ENCODE measurements around the gene CRIM1.

The CRIM1 gene

GRCh38 chr2:36507408-36507812 is 151.8 kb downstream of the CRIM1 start:
- no peak overlapping the region for H3K4me3 ChIP-seq (ENCODE audit: insufficient read depth in 1 of 2, low read depth in 1 of 2, low read length in 2 of 2)
- no peak overlapping the region for H4K91ac ChIP-seq (ENCODE audit: low read length)
- no peaks in the 10 kb centered on the region for H3K27me3 ChIP-seq (ENCODE audit: control insufficient read depth in 1 of 2, insufficient read depth in 1 of 2, low read length in 2 of 2)
- no peak overlapping the region for H2BK12ac ChIP-seq (ENCODE audit: low read length in 2 of 2)
- H4K8ac ChIP-seq (ENCODE audit: low read length) = no peak overlapping the region
- no peak overlapping the region for H3K14ac ChIP-seq (ENCODE audit: low read length in 2 of 2)
- H3K18ac ChIP-seq (ENCODE audit: low read depth in 1 of 2, low read length in 2 of 2) = no peak overlapping the region
- H3K9ac ChIP-seq (ENCODE audit: low read length) = no peak overlapping the region
- no peak overlapping the region for H3K4me2 ChIP-seq (ENCODE audit: low read length, poor library complexity, severe bottlenecking)
- no peak overlapping the region for H2BK120ac ChIP-seq (ENCODE audit: low read depth, low read length)
- peaks cover 19% of the 10 kb centered on the region for H3K79me1 ChIP-seq (replicated peaks; ENCODE audit: low read length, poor library complexity, severe bottlenecking)
- H3K36me3 ChIP-seq (ENCODE audit: control insufficient read depth in 1 of 2, insufficient read depth in 2 of 2, low read depth in 1 of 2, low read length in 2 of 2) = peaks cover 24 to 60% of the 10 kb centered on the region in 2 experiments
- H2AFZ ChIP-seq (ENCODE audit: low read depth, low read length) = no peak overlapping the region
- DNase-seq = peak; percentile 78
- H2BK15ac ChIP-seq (ENCODE audit: low read depth, poor library complexity, severe bottlenecking) = no peak overlapping the region
- no peak overlapping the region for H2AK5ac ChIP-seq (ENCODE audit: low read length, severe bottlenecking)
- H3K23ac ChIP-seq (ENCODE audit: low read length in 2 of 2) = no peak overlapping the region
- H3K9me3 ChIP-seq (ENCODE audit: control insufficient read depth, low read length) = no peaks in the 10 kb centered on the region
- no peak overlapping the region for H3K27ac ChIP-seq (ENCODE audit: low read length, poor library complexity, severe bottlenecking)
- no peak overlapping the region for H3K4ac ChIP-seq (ENCODE audit: low read depth in 1 of 2, low read length in 2 of 2)
- H2BK5ac ChIP-seq (ENCODE audit: low read depth, low read length, poor library complexity, severe bottlenecking) = no peak overlapping the region
- H3K4me1 ChIP-seq (ENCODE audit: control insufficient read depth, insufficient read depth, low read depth, low read length) = peaks cover 1% of the 10 kb centered on the region

- Histone ChIP-seq H2AFZ (ENCODE audit: low read depth, low read length) (no peak overlapping the region), H3K14ac (ENCODE audit: low read length in 2 of 2) (no peak overlapping the region), H3K4me2 (ENCODE audit: low read length, poor library complexity, severe bottlenecking) (no peak overlapping the region), H4K8ac (ENCODE audit: low read length) (no peak overlapping the region), H3K23ac (ENCODE audit: low read length in 2 of 2) (no peak overlapping the region), H3K4ac (ENCODE audit: low read depth in 1 of 2, low read length in 2 of 2) (no peak overlapping the region), H3K18ac (ENCODE audit: low read depth in 1 of 2, low read length in 2 of 2) (no peak overlapping the region), H3K27ac (ENCODE audit: low read length, poor library complexity, severe bottlenecking) (no peak overlapping the region), H3K4me3 (ENCODE audit: insufficient read depth in 1 of 2, low read depth in 1 of 2, low read length in 2 of 2) (no peak overlapping the region), H4K91ac (ENCODE audit: low read length) (no peak overlapping the region), H3K79me1 (replicated peaks; ENCODE audit: low read length, poor library complexity, severe bottlenecking) (peaks cover 21% of the 10 kb centered on the region), H2AK5ac (ENCODE audit: low read length, severe bottlenecking) (no peak overlapping the region), H2BK15ac (ENCODE audit: low read depth, poor library complexity, severe bottlenecking) (no peak overlapping the region), H3K4me1 (ENCODE audit: control insufficient read depth, insufficient read depth, low read depth, low read length) (peaks cover 1% of the 10 kb centered on the region), H3K36me3 (ENCODE audit: control insufficient read depth in 1 of 2, insufficient read depth in 2 of 2, low read depth in 1 of 2, low read length in 2 of 2) (peaks cover 28 to 64% of the 10 kb centered on the region in 2 experiments), H2BK12ac (ENCODE audit: low read length in 2 of 2) (no peak overlapping the region), H3K9ac (ENCODE audit: low read length) (no peak overlapping the region), H2BK120ac (ENCODE audit: low read depth, low read length) (no peak overlapping the region), H3K9me3 (ENCODE audit: control insufficient read depth, low read length) (no peaks in the 10 kb centered on the region), H2BK5ac (ENCODE audit: low read depth, low read length, poor library complexity, severe bottlenecking) (no peak overlapping the region), H3K27me3 (ENCODE audit: control insufficient read depth in 1 of 2, insufficient read depth in 1 of 2, low read length in 2 of 2) (no peaks in the 10 kb centered on the region)
- DNase-seq = no peak
- WGBS = 97% methylated on average over 6 of the region's 6 CpGs
These were observed 153.5 kb downstream of the CRIM1 start for GRCh38 chr2:36509075-36509474.

- no peak overlapping the region for H2BK12ac ChIP-seq (ENCODE audit: low read length in 2 of 2)
- no peak overlapping the region for H3K4me2 ChIP-seq (ENCODE audit: low read length, poor library complexity, severe bottlenecking)
These were observed 156.5 kb downstream of the CRIM1 start for GRCh38 chr2:36511858-36512603.

GRCh38 chr2:36512705-36513104 is 157.1 kb downstream of the CRIM1 start:
- WGBS = no CpG with 5 or more reads among the region's 3 CpGs
- Histone ChIP-seq H2BK15ac (ENCODE audit: low read depth, poor library complexity, severe bottlenecking) (no peak overlapping the region), H3K79me1 (replicated peaks; ENCODE audit: low read length, poor library complexity, severe bottlenecking) (peaks cover 24% of the 10 kb centered on the region), H3K27me3 (ENCODE audit: control insufficient read depth in 1 of 2, insufficient read depth in 1 of 2, low read length in 2 of 2) (no peaks in the 10 kb centered on the region), H2BK5ac (ENCODE audit: low read depth, low read length, poor library complexity, severe bottlenecking) (no peak overlapping the region), H2AK5ac (ENCODE audit: low read length, severe bottlenecking) (no peak overlapping the region), H3K9me3 (ENCODE audit: control insufficient read depth, low read length) (no peaks in the 10 kb centered on the region), H3K4me1 (ENCODE audit: control insufficient read depth, insufficient read depth, low read depth, low read length) (peaks cover 5% of the 10 kb centered on the region), H3K4me2 (ENCODE audit: low read length, poor library complexity, severe bottlenecking) (no peak overlapping the region), H3K36me3 (ENCODE audit: control insufficient read depth in 1 of 2, insufficient read depth in 2 of 2, low read depth in 1 of 2, low read length in 2 of 2) (peaks cover 29 to 79% of the 10 kb centered on the region in 2 experiments), H3K23ac (ENCODE audit: low read length in 2 of 2) (no peak overlapping the region), H4K8ac (ENCODE audit: low read length) (peak overlapping the region; percentile 15), H3K9ac (ENCODE audit: low read length) (no peak overlapping the region), H3K27ac (ENCODE audit: low read length, poor library complexity, severe bottlenecking) (no peak overlapping the region), H3K14ac (ENCODE audit: low read length in 2 of 2) (no peak overlapping the region), H2BK120ac (ENCODE audit: low read depth, low read length) (no peak overlapping the region), H4K91ac (ENCODE audit: low read length) (no peak overlapping the region), H2BK12ac (ENCODE audit: low read length in 2 of 2) (no peak overlapping the region), H3K18ac (ENCODE audit: low read depth in 1 of 2, low read length in 2 of 2) (no peak overlapping the region), H3K4me3 (ENCODE audit: insufficient read depth in 1 of 2, low read depth in 1 of 2, low read length in 2 of 2) (no peak overlapping the region), H3K4ac (ENCODE audit: low read depth in 1 of 2, low read length in 2 of 2) (no peak overlapping the region), H2AFZ (ENCODE audit: low read depth, low read length) (no peak overlapping the region)
- no peak for DNase-seq

More at GRCh38 chr2:36511858-36512603, 156.5 kb downstream of the CRIM1 start:
- Histone ChIP-seq H2BK120ac (ENCODE audit: low read depth, low read length) (no peak overlapping the region), H2BK15ac (ENCODE audit: low read depth, poor library complexity, severe bottlenecking) (no peak overlapping the region), H3K23ac (ENCODE audit: low read length in 2 of 2) (no peak overlapping the region), H3K14ac (ENCODE audit: low read length in 2 of 2) (no peak overlapping the region), H2BK5ac (ENCODE audit: low read depth, low read length, poor library complexity, severe bottlenecking) (no peak overlapping the region), H3K4me1 (ENCODE audit: control insufficient read depth, insufficient read depth, low read depth, low read length) (peaks cover 2% of the 10 kb centered on the region), H2AFZ (ENCODE audit: low read depth, low read length) (no peak overlapping the region), H3K9ac (ENCODE audit: low read length) (no peak overlapping the region), H3K18ac (ENCODE audit: low read depth in 1 of 2, low read length in 2 of 2) (no peak overlapping the region), H3K27ac (ENCODE audit: low read length, poor library complexity, severe bottlenecking) (no peak overlapping the region), H3K9me3 (ENCODE audit: control insufficient read depth, low read length) (no peaks in the 10 kb centered on the region), H3K4ac (ENCODE audit: low read depth in 1 of 2, low read length in 2 of 2) (no peak overlapping the region), H2AK5ac (ENCODE audit: low read length, severe bottlenecking) (no peak overlapping the region), H3K27me3 (ENCODE audit: control insufficient read depth in 1 of 2, insufficient read depth in 1 of 2, low read length in 2 of 2) (no peaks in the 10 kb centered on the region), H3K4me3 (ENCODE audit: insufficient read depth in 1 of 2, low read depth in 1 of 2, low read length in 2 of 2) (no peak overlapping the region), H4K8ac (ENCODE audit: low read length) (no peak overlapping the region), H3K79me1 (replicated peaks; ENCODE audit: low read length, poor library complexity, severe bottlenecking) (peaks cover 20% of the 10 kb centered on the region), H3K36me3 (ENCODE audit: control insufficient read depth in 1 of 2, insufficient read depth in 2 of 2, low read depth in 1 of 2, low read length in 2 of 2) (peaks cover 24 to 73% of the 10 kb centered on the region in 2 experiments), H4K91ac (ENCODE audit: low read length) (no peak overlapping the region)
- WGBS = 91% methylated on average over 6 of the region's 9 CpGs
- DNase-seq = no peak

Data from mesenchymal stem cell (in vitro differentiated cells and primary cell).